Left cardiac atrium (tissue), 4 donors: ENCODE data around the gene CCDC12. TPM values are rescaled to one million over a fixed set of nuclear protein-coding genes. Genes with fewer than 3 reads are reported as not detected.
"Not testable (repeated sequence)": the region's sequence is repeated elsewhere in the genome, so short reads cannot be mapped to it uniquely, and the experiment has no call there.

Experiments used
- ATAC-seq, 2 donors: fragments of 200-7000 bp; cut with Tn5 transposase; one replicate each; pipeline ENCODE4 v1.9.1; 2020; ENCODE audit warnings: mild to moderate bottlenecking in 2 of 2, moderate library complexity in 2 of 2
- DNase-seq: peaks from one replicate; pipeline ENCODE4 v3.0.0-alpha.2; 2020
- intact Hi-C, 2 donors: fragments of 100-400 bp; cut with DNase I; formaldehyde crosslinking; loops; one replicate each; pipeline versions ENCODE4 v1.14.1 to v1.15.1; 2022 to 2023
- total RNA-seq, 2 donors: library from RNA; stranded (reverse); fragmentation: NEBNext Ultra II Directional; extraction: Animal tissue kit (Norgen Biotek cat#: 25700); gene quantifications; one replicate each; pipeline ENCODE4 v1.2.1, GENCODE V29; 2021
- donor health status: DM: no; HTN: yes; CAD: no.
- donor health status: DM: no; HTN: yes; CAD: no; lungs with severe emphysema.
- donor health status: DM: yes; HTN: yes; CAD: no.
- donor health status: Dilated cardiomyopathy.

CCDC12 gene
- total RNA-seq, 2 donors from 2014 or later: 24.2 to 38.4 TPM

DNA sequence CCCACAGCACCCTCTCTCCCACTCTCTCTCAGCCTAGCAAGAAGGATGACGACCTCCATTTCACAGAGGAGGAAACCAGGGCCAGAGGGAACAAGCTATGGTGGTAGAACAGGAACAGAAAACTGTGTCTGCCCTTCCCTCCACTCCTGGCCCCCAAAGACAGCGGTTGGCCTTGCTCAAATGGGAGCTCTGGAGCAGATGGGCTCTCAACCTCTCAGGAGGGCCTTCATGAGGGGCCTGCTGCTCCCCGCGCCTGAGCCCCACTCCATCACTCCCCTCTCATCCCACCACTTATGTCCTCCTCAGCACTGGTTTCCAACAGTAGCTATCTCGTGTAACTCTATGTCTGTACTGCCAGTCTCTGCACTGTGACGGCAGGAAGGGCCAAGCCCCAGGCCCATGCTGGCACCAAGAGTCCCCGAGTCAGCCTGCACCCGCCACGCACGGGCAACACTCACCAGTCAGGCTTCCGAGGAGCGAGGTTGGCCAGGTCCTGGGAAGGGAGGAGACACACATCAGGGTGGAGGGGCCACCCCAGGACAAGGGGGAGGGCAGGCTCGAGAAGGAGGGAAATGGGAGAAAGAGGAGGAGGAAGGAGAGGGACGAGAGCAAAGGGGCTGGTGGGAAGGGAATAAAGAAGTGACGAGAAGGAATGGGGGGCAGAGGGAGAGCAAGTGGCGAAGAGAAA, 53.5 kb downstream of the CCDC12 start:
- DNase-seq (no peak), ATAC-seq (no peak)
- intact Hi-C loops: loop anchor here (1.0 to 10.0 kb wide), 3 partner anchors 75 to 462 kb away; partner anchors contain the start of gene PTPN23 (in 1 of the 2)

GRCh38 chr3:46922426-46922825, 54.1 kb downstream of the CCDC12 start:
- ATAC-seq: no peak
- no peak for DNase-seq
- intact Hi-C loops: loop anchor here (1.0 to 10.0 kb wide), 3 partner anchors 76 to 462 kb away; partner anchors contain the start of gene PTPN23 (in 1 of the 2)

GRCh38 chr3:46921871-46922271, 54.7 kb downstream of the CCDC12 start:
- intact Hi-C loops: loop anchor here (1.0 to 10.0 kb wide), 3 partner anchors 76 to 463 kb away; partner anchors contain the start of gene PTPN23 (in 1 of the 2)
- ATAC-seq: no peak
- no peak for DNase-seq

- ATAC-seq (no peak), DNase-seq (no peak)
- intact Hi-C loops: loop anchor here (5.0 to 10.0 kb wide), 2 partner anchors 81 to 464 kb away; partner anchors contain the start of gene PTPN23 (in 1 of the 2)
These were observed 55.5 kb downstream of the CCDC12 start for GRCh38 chr3:46921041-46921440.

- ATAC-seq (no peak), DNase-seq (no peak)
- intact Hi-C loops: no loop called here
These were observed 57.9 kb downstream of the CCDC12 start for GRCh38 chr3:46918634-46919033.

DNA sequence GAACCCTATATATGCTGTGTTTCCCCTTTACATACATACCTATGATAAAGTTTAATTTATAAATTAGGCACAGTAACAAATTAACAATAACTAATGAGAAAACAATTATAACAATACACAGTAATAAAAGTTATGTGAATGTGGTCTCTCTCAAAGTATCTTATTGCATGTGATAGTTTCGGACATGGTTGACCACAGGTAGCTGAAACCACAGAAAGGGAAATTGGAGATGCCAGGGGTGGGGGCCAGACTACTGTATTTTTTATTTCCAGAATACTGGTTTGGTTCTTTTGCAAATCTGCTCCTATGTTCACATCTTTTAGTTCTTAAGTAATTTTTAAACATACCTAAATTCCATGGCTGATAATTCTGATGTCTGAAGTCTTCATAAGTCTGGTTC, 58.3 kb downstream of the CCDC12 start:
- ATAC-seq (no peak), DNase-seq (no peak)
- intact Hi-C loops: no loop called here

DNA sequence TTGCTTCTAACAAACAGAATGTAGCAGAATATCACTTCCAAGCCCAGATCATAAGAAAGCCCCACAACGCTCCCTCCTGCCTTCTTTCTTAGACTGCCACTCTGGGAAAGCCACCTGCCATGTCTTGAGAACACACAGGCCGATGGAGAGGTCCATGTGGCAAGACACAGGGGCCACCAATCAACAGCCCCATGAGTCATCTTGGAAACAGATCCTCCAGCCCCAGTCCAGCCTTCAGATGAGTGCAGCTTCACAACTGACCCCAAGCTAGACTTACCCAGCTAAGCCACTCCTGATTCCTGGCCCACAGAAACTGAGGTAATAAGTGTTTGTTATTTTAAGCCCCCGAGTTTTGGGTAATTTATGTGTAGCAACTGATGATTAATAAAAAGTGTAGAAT, 59.3 kb downstream of the CCDC12 start:
- ATAC-seq (no peak), DNase-seq (no peak)
- intact Hi-C loops: no loop called here

DNA sequence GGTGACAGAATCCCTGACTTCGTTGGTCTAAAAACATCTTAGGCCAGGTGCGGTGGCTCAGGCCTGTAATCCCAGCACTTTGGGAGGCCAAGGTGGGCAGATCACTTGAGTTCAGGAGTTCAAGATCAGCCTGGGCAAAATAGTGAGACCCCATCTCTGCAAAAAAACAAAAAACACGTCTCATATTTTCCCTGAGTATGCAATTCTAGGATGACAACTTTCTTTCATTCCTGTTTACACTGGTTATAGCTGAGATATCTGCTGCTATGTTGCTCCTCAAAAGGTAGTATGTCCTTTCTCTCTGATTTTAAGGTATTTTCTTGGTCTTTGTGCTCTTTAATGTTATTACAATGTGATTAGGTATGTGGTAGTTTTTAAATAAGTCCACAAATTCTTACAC, 59.7 kb downstream of the CCDC12 start:
- ATAC-seq: no peak
- no peak for DNase-seq
- intact Hi-C loops: no loop called here

DNA sequence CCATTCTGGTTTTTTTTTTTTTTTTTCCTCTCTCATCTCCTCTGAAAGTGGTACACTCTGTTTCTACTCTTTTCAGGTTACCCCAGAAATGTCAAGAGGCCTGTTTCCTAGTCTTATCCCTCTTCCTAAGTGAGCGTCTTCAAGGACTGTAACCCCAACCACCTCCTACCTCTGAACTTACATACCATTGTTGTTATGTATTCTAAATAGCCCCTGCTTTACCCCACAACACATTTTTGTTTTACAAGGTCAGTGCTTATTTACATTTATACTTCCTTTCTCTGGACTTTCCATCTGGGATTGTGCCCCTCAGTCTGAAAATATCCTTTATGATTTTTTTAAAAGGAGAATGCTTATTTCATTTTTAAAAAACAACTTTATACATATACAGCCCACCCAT, 60.3 kb downstream of the CCDC12 start:
- ATAC-seq (no peak), DNase-seq (no peak)
- intact Hi-C loops: no loop called here

GRCh38 chr3:46915297-46915822, 61.2 kb downstream of the CCDC12 start:
- ATAC-seq (peak in 1 of 2 donors; percentile 13), DNase-seq (no peak)
- intact Hi-C loops: no loop called here

- DNase-seq (no peak), ATAC-seq (no peak)
- intact Hi-C loops: no loop called here
These were observed 61.7 kb downstream of the CCDC12 start for GRCh38 chr3:46914849-46915248.

GRCh38 chr3:46913644-46914043, 62.9 kb downstream of the CCDC12 start:
- DNase-seq (peak; percentile 62), ATAC-seq (peak; percentile 16 to 60)
- intact Hi-C loops: no loop called here

GRCh38 chr3:46912986-46913385, 63.6 kb downstream of the CCDC12 start:
- DNase-seq (peak; percentile 3), ATAC-seq (no peak)
- intact Hi-C loops: no loop called here

DNA sequence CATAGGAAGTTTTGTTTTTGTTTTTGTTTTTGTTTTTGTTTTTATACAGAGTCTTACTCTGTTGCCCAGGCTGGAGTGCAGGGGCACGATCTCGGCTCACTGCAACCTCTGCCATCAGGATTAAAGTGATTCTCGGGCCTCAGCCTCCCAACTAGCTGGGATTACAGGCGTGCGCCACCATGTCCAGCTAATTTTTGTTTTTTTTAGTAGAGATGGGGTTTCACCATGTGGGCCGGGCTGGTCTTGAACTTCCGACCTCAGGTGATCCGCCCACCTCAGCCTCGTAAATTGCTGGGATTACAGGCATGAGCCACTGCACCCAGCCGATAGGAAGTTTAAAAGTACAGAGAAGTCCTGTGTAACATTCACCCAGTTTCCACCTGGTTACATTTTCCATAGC, 65.6 kb downstream of the CCDC12 start:
- peak; percentile 6 for DNase-seq
- ATAC-seq, intact Hi-C loops: not testable (repeated sequence)

DNA sequence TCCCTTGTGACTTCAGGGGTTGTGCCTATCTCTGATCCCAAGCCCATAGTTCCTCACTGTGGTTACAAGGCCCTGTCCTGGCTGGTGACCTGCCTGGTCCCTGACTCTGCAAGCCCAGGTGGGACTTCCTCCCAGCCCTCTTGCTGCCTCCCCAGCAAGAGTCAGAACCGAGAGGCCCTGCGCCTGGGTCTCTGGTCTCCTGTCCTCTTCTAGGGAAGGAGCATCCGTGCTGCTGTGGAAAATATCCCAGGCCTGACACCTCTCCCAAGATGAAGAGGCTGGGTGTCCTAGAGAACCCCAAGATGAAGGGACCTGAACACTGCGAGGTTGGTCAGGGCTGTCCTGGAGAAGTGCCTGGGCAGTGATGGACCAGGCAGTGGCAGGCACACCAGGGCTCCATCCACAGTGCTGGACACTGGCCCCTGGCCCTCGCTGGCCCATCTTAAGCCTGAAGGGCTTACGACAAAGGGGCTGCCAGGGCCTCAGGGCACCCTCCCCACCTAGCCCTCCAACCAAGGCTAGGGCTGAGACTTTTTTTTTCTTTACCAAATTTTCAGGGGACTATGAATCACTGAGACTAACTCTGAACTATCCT, 66.3 kb downstream of the CCDC12 start:
- DNase-seq (peak; percentile 21), ATAC-seq (no peak)
- intact Hi-C loops: no loop called here

GRCh38 chr3:46909535-46910161, 66.9 kb downstream of the CCDC12 start:
- DNase-seq (peak; percentile 90), ATAC-seq (peak; percentile 79 to 81)
- intact Hi-C loops: loop anchor here in 1 of 2 donors (5.0 kb wide), 1 partner anchor 207 kb away; the partner anchor contains the start of gene TMIE

- DNase-seq (no peak), ATAC-seq (peak; percentile 10)
- intact Hi-C loops: loop anchor here in 1 of 2 donors (5.0 kb wide), 1 partner anchor 207 kb away; the partner anchor contains the start of gene TMIE
These were observed 67.5 kb downstream of the CCDC12 start for GRCh38 chr3:46908986-46909534.

GRCh38 chr3:46908294-46908985, 68.1 kb downstream of the CCDC12 start:
- DNase-seq (peak; percentile 43), ATAC-seq (peak; percentile 39 to 60)
- intact Hi-C loops: loop anchor here in 1 of 2 donors (5.0 kb wide), 1 partner anchor 206 kb away; the partner anchor contains the start of gene TMIE

GRCh38 chr3:46907960-46908293, 68.6 kb downstream of the CCDC12 start:
- intact Hi-C loops: loop anchor here in 1 of 2 donors (5.0 kb wide), 1 partner anchor 206 kb away; the partner anchor contains the start of gene TMIE
- DNase-seq (no peak), ATAC-seq (no peak)
